Renal pelvis (tissue), 4 donors: ENCODE measurements around the gene PDE8A. TPM values are rescaled to one million over a fixed set of nuclear protein-coding genes. Genes with fewer than 3 reads are reported as not detected.
"Not testable (repeated sequence)": the region's sequence is repeated elsewhere in the genome, so short reads cannot be mapped to it uniquely, and the experiment has no call there.

Source experiments
- DNase-seq: peaks from one replicate; pipeline ENCODE4 v3.0.0-alpha.2; 2013
- polyA plus RNA-seq, 3 donors: library from polyadenylated mRNA; unstranded; fragments of 120-200 nt; gene quantifications; one replicate each; pipeline ENCODE4 v1.2.1, GENCODE V29; 2013; ENCODE audit not compliant: insufficient read length in 3 of 3

Gene PDE8A
- polyA plus RNA-seq, 3 donors: 33.8 to 74.1 (median 63.4) TPM

GRCh38 chr15:85168642-85169173 is 187.1 kb downstream of the PDE8A start:
- DNase-seq: peak; percentile 29

DNA sequence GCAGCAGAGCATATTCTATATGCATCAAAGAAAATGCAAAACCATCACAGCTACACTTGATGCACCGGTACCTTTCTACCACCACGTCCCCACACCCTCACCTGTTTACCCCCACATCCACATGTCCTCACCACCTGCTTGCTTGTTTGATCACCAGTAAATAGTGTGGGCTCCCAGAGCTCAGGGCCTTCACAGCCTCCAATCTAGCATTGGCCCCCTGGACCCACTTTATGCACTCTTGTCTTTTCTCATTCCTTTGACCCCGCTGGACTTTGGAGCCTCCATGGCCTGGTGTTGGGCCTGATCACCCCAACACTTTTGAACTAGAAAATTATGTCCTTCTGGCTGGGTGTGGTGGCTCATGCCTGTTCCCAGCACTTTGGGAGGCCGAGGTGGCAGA is 190.1 kb downstream of the PDE8A start:
- no peak for DNase-seq

DNA sequence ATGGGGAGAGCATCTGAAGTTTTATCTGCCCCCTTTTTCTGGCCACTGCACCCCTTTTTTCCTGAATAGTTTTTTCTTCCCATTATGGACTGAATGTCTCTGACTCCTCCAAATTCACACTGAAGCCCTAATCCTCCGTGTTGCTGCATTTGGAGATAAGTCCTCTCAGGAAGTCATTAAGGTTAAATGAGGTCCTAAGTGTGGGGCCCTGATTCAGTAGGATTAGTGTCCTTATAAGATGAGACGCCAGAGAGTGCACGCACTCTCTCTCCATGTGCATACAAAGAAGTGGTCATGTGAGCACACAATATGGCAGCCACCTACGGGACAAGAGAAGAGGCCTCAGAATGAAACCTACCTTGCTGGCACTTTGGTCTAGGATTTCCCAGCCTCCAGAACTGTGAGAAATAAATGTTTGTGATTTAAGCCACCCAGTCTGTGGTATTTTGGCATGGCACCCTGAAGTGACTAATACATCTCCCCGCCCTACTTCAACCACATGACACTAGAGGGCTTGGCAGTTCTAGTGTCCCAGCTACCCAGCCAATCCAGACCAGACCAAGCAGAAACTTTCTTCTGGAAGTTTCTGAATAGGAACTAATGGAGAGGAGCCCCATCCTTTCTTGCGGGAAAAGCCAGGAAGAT is 191.3 kb downstream of the PDE8A start:
- no peak for DNase-seq

DNA sequence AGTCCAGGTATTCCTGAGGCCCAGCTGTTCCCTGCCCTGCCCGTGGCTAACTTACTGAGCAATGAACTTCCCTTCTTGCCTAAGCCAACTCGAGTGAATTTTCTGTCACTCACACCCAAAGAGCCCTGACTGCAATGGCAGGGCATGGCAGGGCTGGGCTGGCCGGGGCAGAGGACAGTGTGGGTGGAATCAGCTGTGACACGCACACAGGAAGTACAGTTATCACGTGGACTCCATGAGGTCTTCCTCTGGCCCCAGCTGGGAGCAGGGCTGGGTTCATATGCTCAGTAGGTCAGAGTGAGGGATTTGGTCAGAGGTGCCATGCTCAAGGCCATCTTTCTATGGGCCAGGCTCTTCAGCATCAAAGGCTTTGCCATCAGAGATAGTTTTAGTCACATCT is 192.0 kb downstream of the PDE8A start:
- DNase-seq: not testable (repeated sequence)

DNA sequence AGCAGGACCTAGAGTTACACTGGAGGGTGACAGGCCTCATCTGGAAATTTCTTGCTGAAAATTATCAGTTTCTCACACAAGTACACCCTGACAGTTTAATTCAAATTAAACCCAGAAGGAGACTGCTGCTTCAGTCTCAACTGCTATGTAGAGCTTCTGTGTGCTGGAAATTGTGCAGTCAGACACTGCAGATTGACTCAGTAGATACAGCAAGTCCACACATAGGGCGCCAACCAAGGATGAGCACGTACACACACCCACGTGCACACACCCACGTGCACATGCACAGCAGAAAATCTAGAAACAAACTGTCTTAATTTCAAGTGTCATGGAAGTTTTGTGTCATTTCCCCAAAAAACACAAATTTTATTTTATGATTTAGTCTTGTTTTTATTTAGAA is 192.9 kb downstream of the PDE8A start:
- no peak for DNase-seq

DNA sequence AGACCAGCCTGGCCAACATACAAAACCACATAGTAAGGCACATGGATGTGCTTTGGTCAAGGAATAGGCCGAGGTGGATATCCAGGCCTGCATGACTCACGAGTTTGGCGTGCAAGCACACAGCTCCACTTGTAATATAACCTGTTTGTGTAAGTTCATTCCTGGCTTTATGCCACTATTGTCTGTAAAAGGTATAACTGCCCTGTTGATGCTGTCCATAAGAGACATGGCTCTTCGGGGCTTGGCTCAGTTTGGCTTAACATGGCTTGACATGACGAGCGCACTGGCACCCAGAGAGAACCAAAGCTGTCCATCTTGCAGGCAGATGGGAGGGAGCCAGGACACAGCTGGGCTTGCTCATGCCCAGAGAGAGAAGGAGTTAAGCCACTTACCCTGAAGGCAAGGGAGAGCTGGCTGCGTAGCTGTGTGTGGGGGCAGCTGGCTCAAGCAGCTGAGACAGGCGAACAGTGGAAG is 195.4 kb downstream of the PDE8A start:
- peak; percentile 36 for DNase-seq

- DNase-seq: peak; percentile 52
These were observed 196.7 kb downstream of the PDE8A start for GRCh38 chr15:85178308-85178707.

GRCh38 chr15:85179700-85180099 is 198.0 kb downstream of the PDE8A start:
- DNase-seq: no peak

DNA sequence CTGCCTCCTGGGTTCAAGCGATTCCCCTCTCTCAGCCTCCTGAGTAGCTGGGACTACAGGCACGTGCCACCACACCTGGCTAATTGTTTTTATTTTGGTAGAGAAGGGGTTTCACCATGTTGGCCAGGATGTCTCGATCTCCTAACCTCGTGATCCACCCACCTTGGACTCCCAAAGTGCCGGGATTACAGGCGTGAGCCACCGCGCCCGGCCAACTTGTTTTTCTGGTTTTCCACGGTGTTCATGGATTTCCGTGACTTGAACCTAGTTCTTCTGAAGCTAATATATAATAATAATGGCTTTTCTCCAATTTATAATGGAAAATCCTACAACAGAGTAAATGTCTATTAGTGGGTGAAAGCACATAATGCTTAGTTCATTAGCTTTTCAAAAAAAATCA is 203.7 kb downstream of the PDE8A start:
- not testable (repeated sequence) for DNase-seq

- not testable (repeated sequence) for DNase-seq
These were observed 206.5 kb downstream of the PDE8A start for GRCh38 chr15:85188171-85188577.

Other genes starting within 250 kb of the PDE8A start
- 10 to 100 TPM; 32.4 to 39.5 (median 33.9) TPM for gene ZNF592, start 233.3 kb upstream of the PDE8A start, polyA plus RNA-seq
- gene ALPK3, start 164.5 kb upstream of the PDE8A start, polyA plus RNA-seq: 10 to 100 TPM; 14.8 to 27.2 (median 23.8) TPM
- 10 to 100 TPM in 1 of 3 donors, 1 to 10 TPM in 2; 6.4 to 10.7 (median 7.7) TPM for gene SLC28A1, start 97.2 kb upstream of the PDE8A start, polyA plus RNA-seq